GM18498 (cell line): ENCODE measurements around the gene PRUNE1.

Source experiments
- ATAC-seq: cut with Tn5 transposase; IDR thresholded peaks from one replicate; pipeline ENCODE4 v1.9.1; 2021; ENCODE audit warnings: mild to moderate bottlenecking, moderate library complexity; ENCODE audit not compliant: unreplicated experiment

PRUNE1 gene

GRCh38 chr1:151047925-151048644, 39.8 kb downstream of the PRUNE1 start:
- peak; percentile 65 for ATAC-seq

- no peak for ATAC-seq
Observed at GRCh38 chr1:151048645-151049032, 40.4 kb downstream of the PRUNE1 start.

- ATAC-seq, result no peak
Observed at GRCh38 chr1:151049458-151049857, 41.2 kb downstream of the PRUNE1 start.

- ATAC-seq, result no peak
Observed at GRCh38 chr1:151050051-151050688, 41.9 kb downstream of the PRUNE1 start.

- ATAC-seq, result no peak
Observed at GRCh38 chr1:151051356-151052009, 43.2 kb downstream of the PRUNE1 start.

- no peak for ATAC-seq
Observed at GRCh38 chr1:151054971-151055547, 46.8 kb downstream of the PRUNE1 start.

- ATAC-seq, result no peak
Observed at GRCh38 chr1:151055581-151055980, 47.3 kb downstream of the PRUNE1 start.

GRCh38 chr1:151056149-151056548, 47.9 kb downstream of the PRUNE1 start:
- ATAC-seq, result no peak

- no peak for ATAC-seq
Observed at GRCh38 chr1:151058692-151059091, 50.4 kb downstream of the PRUNE1 start.

- peak; percentile 88 for ATAC-seq
Observed at GRCh38 chr1:151059109-151060006, 51.1 kb downstream of the PRUNE1 start, which contains the start of gene CDC42SE1. CDC42SE1 (minus strand) TSS chr1:151059622; CDS start chr1:151055730, 3,892 bp downstream.

GRCh38 chr1:151060007-151060656, 51.9 kb downstream of the PRUNE1 start, which contains the start of gene MLLT11:
MLLT11 (plus strand) TSS chr1:151060397; CDS start chr1:151067225, 6,828 bp downstream.
- no peak for ATAC-seq

- ATAC-seq, result no peak
Observed at GRCh38 chr1:151060657-151061421, 52.6 kb downstream of the PRUNE1 start.

GRCh38 chr1:151061704-151062103, 53.5 kb downstream of the PRUNE1 start:
- ATAC-seq, result no peak

- no peak for ATAC-seq
Observed at GRCh38 chr1:151062741-151063371, 54.6 kb downstream of the PRUNE1 start.

- ATAC-seq, result no peak
Observed at GRCh38 chr1:151065089-151065645, 56.9 kb downstream of the PRUNE1 start.

GRCh38 chr1:151067185-151067584, 58.9 kb downstream of the PRUNE1 start:
- ATAC-seq, result no peak

GRCh38 chr1:151069103-151069486, 60.8 kb downstream of the PRUNE1 start:
- no peak for ATAC-seq

GRCh38 chr1:151070474-151071276, 62.4 kb downstream of the PRUNE1 start, which contains the start of gene GABPB2:
GABPB2 (plus strand) TSS chr1:151070761; CDS start chr1:151088190, 17,429 bp downstream.
- ATAC-seq, result peak; percentile 76
